Measurements from ENCODE around the gene MEF2C. TPM values are rescaled to one million over a fixed set of nuclear protein-coding genes. Genes with fewer than 3 reads are reported as not detected.

MEF2C gene
- total RNA-seq, 1 experiment from 2014 or later, result 5.2 TPM

- no peak for DNase-seq (ENCODE audit: low read depth)
These were observed 193.9 kb downstream of the MEF2C start for GRCh38 chr5:88688984-88689667.

GRCh38 chr5:88688156-88688983 lies 194.6 kb downstream of the MEF2C start:
- no peak for DNase-seq (ENCODE audit: low read depth)

DNA sequence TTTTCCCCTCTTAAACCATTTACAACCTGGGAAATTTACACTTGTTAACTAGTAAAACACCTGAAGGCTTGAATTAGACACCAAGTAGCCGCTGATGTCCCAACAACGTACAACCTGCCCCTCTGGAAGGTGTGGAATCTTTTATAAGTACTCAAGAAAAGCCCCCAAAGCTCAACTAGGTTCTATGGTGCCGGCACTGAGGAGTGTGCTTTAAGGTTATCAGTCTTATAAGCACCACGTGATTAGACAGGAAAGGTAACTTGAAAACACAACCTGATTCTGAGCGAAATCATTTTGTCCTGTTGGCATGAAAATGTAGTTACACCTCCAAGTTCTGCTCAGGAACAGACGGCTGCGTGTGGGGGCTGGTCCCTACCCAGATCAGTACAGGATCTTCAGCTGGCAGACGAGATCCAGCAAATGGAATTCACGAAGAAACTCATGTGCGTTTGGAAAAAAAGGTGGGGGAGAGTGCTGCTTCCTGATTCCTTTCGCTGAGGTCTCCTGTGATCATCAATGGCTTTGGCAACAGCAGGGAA lies 195.5 kb downstream of the MEF2C start:
- no peak for DNase-seq (ENCODE audit: low read depth)

- no peak for DNase-seq (ENCODE audit: low read depth)
These were observed 196.3 kb downstream of the MEF2C start for GRCh38 chr5:88686726-88687125.

DNA sequence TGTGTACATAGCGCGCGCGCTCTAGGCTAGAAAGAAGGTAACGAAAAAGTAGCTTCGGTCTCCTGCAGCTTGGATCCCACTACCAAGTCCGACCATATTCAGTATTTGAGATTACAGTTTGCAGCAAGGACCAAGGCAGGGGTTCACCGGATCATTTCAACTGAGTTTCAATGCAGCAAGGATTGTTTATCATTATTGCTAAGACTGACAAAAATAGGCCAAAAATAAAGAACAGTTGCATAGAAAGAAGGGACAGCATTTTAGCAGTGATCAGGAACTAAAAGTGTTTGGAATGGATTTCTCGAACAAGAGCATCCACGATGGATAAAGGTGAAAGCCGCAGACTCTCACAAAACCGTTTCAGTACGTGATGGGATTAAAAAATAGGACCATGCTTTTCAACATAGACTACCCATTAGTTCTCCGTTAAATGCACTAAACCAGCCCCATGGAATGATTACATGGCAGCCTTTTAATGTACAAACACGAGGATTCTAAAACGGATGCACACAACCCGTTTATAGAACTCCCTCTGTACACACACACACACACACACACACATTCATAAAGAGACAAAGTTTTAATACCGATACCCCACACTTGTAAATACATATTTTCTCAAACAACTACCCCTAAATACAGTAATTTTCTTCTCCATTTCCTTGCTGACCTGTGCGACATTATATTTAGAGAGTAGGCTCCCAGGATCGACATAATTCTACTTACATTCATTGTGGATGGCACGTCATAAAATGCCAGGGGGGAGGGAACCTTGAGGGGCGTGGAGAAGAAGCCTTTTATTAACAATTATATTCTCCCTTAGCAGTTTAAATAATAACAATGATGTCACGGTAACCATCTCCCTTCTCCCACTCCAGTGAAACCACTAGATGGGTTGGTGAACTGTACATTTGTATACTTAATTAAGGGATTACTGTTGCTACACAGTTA lies 197.1 kb downstream of the MEF2C start:
- no peak for DNase-seq (ENCODE audit: low read depth)

DNA sequence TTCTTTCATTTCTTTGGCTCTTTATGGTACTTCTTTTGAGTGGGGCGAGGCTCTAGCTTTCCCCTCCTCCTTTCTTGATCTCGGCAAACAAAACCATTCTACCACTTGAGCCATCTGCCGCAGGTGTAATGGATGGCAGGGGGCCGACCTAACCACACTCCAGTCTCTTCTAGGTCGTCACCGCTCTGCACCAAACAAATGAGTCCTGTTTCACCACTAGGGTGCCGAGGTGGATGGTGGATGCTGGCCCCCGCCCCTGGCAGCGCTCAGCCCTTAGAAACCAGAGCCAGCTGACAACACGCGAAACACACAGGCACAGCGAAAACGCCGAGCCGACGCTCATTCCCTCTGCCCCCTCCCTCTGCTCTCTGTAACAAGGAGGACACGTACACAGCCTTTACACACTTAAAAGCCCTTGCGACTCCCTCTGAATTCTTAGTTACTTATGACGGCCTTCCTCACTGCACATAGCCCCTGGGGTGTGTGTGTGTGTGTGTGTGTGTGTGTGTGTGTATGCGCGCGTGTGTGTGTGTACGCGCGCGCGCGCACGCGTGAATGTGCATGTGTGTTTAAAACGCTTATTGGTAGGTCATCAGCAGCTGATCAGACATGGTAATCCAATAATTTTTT lies 199.4 kb downstream of the MEF2C start:
- DNase-seq (ENCODE audit: low read depth), result peak; percentile 82

- no peak for DNase-seq (ENCODE audit: low read depth)
These were observed 200.1 kb downstream of the MEF2C start for GRCh38 chr5:88682881-88683361.

GRCh38 chr5:88682131-88682530 lies 200.9 kb downstream of the MEF2C start:
- no peak for DNase-seq (ENCODE audit: low read depth)

DNA sequence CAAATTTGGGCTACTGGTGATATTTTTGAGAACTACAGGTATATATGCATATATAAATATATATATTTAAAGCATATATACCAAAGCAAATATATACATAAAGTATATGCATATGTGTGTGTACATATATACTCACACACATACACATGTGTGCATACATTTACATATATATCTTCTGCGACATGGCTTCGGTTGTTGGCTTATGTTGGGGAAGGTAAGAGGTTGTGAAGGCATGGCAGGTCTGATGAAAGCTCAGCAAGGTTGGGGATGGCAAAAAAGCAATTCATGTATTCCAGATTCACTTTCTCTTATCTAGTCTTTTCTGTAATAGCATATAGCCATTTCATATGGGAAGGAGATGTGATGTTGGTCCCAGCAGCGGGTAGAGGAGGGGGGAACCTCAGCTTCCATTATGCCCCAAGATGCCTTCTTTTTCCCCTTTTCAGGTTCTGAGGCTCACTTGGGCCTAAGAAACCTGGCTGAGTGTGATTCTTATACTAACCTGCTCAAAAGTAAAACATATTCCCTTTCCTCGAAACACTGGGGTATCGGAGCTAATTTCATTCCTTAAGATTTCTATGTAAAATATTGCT lies 201.7 kb downstream of the MEF2C start:
- no peak for DNase-seq (ENCODE audit: low read depth)

- DNase-seq (ENCODE audit: low read depth), result peak; percentile 84
These were observed 202.5 kb downstream of the MEF2C start for GRCh38 chr5:88680253-88681132.

DNA sequence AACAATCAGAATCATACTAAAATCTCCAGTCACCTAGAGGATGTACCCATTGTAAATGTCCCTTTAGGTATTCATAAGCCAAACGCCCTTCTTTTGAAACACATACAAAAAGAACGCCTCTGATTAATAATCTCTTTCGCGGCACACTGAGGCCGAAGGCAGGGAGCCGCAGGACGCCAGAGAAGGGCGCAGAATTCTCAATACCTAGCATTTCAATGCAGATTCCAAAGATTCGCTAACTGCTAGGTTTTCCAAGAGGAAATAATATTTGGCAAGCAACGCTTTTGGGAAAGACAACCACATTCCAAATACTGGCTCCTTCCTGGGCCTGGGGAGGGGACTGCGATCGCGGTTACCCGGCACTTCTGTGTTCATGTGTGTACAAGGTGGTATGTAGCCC lies 203.3 kb downstream of the MEF2C start:
- DNase-seq (ENCODE audit: low read depth), result no peak

- no peak for DNase-seq (ENCODE audit: low read depth)
These were observed 204.1 kb downstream of the MEF2C start for GRCh38 chr5:88678770-88679381.

DNA sequence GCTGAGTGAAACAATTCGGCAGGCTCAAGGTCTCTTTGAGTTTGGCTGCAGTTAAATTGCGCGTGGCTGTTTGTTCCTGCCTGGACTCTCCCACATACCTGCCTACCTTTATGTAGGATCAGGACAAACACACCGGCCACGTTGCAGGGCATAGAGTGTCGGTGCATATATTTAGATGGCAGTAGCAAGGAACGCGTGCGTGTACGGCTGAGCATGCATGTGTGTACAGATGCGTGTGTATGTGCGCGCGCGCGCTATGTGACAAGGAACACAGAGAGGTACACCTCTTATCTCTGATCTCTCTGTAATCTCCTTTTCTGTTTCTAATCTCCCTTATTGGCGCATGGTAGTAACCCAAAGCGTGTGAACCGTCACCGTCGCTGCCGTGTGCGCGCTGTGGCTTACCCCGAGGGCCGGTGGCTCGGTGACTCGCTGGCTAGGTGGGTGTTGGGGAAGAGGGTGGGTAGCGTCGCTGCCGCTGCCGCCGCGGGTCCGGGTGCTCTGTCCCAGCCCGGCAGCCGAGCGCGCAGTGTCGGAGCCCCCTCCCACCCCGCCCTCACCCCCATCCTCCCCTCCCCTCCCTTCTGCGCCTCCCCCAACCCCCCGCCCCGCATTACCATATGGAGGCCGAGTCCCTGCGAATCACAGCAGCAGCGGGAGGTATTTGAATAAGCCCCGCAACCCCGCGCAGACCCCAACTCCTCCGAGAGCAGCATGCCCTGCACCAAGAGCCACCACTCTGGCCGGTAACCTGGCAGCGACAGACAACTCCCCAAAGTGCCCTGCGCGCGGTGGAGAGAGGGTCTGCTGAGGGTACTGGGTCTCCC lies 204.8 kb downstream of the MEF2C start:
- no peak for DNase-seq (ENCODE audit: low read depth)

GRCh38 chr5:88677376-88677895 lies 205.5 kb downstream of the MEF2C start:
- DNase-seq (ENCODE audit: low read depth), result no peak

DNA sequence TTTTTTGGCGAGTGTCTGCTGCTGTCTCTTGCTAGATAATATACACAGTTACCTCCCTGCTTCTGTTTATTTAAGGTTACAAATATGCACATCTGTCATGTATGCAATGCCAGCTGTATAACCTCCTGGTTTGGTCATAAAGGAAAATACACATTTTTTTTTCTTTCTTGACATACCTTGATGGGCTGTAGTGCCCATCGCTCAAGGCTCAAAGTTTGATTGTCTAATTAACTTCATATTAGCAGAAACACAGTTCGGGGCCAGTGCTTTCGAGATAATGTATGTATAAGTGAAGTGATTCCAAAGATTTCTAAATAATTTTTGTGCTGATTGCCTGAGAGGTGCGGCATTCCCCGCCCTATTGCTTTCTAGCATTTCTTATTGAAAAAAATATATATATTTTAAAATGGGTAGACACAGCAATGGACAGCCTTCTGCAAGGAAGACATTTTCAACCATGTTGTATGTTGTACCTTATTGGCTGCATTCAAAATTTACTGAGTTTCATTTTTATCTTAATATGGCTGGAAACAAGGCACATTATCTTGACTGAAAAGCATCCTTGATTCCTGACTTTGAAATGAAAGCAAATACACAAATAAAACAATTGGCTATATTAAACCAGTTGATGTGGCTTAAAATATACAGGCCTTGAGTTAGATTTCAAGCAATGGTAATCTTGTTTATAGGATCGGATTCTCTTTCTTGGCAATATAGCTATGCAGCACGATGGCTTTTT lies 206.2 kb downstream of the MEF2C start:
- DNase-seq (ENCODE audit: low read depth), result no peak

DNA sequence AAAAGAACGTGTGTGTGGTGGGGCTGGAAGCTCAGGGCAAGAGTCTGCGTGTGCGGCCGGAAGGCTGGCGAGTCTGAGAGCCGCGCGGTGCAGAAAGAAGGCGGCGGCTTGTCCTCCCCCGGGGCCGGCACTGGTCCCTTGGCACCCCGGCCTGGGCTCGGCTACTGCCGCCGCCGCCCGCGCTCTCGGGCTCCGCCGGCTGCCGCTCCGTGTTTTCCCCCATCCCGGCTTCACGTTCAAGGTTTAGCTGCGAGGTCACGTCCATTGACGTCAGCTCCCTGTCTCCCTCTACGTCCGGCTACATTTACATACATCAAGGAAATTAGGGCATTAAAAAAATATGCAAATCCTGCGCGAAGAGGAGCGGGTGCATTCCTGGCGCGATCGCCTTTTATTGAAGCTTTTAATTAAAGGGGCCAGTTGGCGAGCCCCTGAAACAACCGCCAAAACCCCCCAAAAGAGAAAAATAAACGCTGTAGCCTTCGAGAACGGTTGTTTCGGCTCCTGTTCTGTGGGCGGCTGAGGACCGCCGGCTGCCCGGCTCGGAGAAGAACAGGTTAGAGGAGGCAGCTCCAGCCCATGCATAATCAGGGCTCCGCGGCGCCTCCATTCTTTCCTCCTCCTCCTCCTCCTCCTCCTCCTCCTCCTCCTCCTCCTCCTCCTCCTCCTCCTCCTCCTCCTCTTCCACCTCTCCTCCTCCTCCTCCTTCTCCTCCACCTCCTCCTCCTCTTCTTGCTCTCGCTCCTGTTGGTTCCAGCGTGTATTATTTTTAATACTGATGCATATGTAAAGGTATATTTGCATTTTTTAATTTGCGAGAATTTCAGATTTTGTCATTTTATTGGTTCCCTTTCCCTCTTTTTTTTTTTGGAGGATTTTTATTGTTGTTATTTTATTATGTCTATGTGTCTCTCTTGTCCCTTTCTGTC lies 207.0 kb downstream of the MEF2C start:
- DNase-seq (ENCODE audit: low read depth), result peak; percentile 94

All from Daoy (cell line).